ENCODE data around the gene IER2. TPM values are rescaled to one million over a fixed set of nuclear protein-coding genes. Genes with fewer than 3 reads are reported as not detected.

The IER2 gene
- total and polyA plus RNA-seq, 9 of the 15 experiments (the other 6 are each of a cell fraction or from before 2014, with no cell fraction given) = 4.5 to 205 (median 23.7) TPM

GRCh38 chr19:13152974-13153568, 2.9 kb downstream of the IER2 start (continued):
- TF ChIP-seq TSHZ1 (CRISPR knock-in tag; IDR thresholded peaks at IDR 0.05) (no peak), ARHGAP35 (IDR thresholded peaks at IDR 0.05; ENCODE audit: partially characterized antibody) (peak; percentile 62), PURB (CRISPR knock-in tag; IDR thresholded peaks at IDR 0.05; ENCODE audit: low read depth) (no peak), PHB (CRISPR knock-in tag; IDR thresholded peaks at IDR 0.05) (no peak), BRF1 (IDR thresholded peaks at IDR 0.05; ENCODE audit: borderline replicate concordance, extremely low read depth, insufficient read length) (no peak), XRCC3 (IDR thresholded peaks at IDR 0.05) (no peak), NELFE (IDR thresholded peaks at IDR 0.05; ENCODE audit: insufficient read depth, insufficient read length) (peak; percentile 99), NRF1 (conservative IDR thresholded peaks at IDR 0.05 in 1 of 2, IDR thresholded peaks at IDR 0.05 in 1 of 2) (peak; percentile 81 to 84), HNRNPH1 (optimal IDR thresholded peaks at IDR 0.05; ENCODE audit: low read depth, low read length) (no peak)
- TF ChIP-seq, protein P1, sequence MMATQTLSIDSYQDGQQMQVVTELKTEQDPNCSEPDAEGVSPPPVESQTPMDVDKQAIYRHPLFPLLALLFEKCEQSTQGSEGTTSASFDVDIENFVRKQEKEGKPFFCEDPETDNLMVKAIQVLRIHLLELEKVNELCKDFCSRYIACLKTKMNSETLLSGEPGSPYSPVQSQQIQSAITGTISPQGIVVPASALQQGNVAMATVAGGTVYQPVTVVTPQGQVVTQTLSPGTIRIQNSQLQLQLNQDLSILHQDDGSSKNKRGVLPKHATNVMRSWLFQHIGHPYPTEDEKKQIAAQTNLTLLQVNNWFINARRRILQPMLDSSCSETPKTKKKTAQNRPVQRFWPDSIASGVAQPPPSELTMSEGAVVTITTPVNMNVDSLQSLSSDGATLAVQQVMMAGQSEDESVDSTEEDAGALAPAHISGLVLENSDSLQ (IDR thresholded peaks at IDR 0.05) = peak; percentile 57; the same call in 1 of the 2 replicates
- TF ChIP-seq, protein P2, sequence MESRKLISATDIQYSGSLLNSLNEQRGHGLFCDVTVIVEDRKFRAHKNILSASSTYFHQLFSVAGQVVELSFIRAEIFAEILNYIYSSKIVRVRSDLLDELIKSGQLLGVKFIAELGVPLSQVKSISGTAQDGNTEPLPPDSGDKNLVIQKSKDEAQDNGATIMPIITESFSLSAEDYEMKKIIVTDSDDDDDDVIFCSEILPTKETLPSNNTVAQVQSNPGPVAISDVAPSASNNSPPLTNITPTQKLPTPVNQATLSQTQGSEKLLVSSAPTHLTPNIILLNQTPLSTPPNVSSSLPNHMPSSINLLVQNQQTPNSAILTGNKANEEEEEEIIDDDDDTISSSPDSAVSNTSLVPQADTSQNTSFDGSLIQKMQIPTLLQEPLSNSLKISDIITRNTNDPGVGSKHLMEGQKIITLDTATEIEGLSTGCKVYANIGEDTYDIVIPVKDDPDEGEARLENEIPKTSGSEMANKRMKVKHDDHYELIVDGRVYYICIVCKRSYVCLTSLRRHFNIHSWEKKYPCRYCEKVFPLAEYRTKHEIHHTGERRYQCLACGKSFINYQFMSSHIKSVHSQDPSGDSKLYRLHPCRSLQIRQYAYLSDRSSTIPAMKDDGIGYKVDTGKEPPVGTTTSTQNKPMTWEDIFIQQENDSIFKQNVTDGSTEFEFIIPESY (CRISPR knock-in tag; IDR thresholded peaks at IDR 0.05) = peak; percentile 44
